VCaP (cell line): ENCODE results near the gene HCFC1.

Source experiments
- H3K27ac ChIP-seq: fragments of 450-650 bp; 2 replicates; pipeline ENCODE4 v1.5.1; 2017
- CTCF ChIP-seq: fragments of 450-650 bp; conservative IDR thresholded peaks from 2 replicates; pipeline ENCODE4 v1.5.1; 2017; ENCODE audit warnings: mild to moderate bottlenecking, moderate library complexity

HCFC1 gene

GRCh38 chrX:153974726-153975286 lies 3.2 kb upstream of the HCFC1 start:
- peak overlapping the region; percentile 98 for H3K27ac ChIP-seq
- TF ChIP-seq CTCF: no peak

- TF ChIP-seq CTCF: no peak
- peak overlapping the region; percentile 98 for H3K27ac ChIP-seq
Observed at GRCh38 chrX:153974003-153974725, 2.5 kb upstream of the HCFC1 start.

- TF ChIP-seq CTCF: no peak
- peak overlapping the region; percentile 98 for H3K27ac ChIP-seq
Observed at GRCh38 chrX:153973127-153974002, 1.7 kb upstream of the HCFC1 start.

- H3K27ac ChIP-seq: peak within 1 kb of the TSS; percentile 98
- no peak for TF ChIP-seq CTCF
Observed at GRCh38 chrX:153972368-153973126, 929 bp upstream of the HCFC1 start, which contains the start of gene TMEM187. TMEM187 (plus strand) TSS chrX:153972754; CDS start chrX:153982063, 9,309 bp downstream.

GRCh38 chrX:153971124-153971449 lies 531 bp downstream of the HCFC1 start:
- no peak for TF ChIP-seq CTCF
- peak overlapping the region; percentile 98 for H3K27ac ChIP-seq

GRCh38 chrX:153970357-153971123 lies 1.1 kb downstream of the HCFC1 start:
- TF ChIP-seq CTCF: no peak
- peak overlapping the region; percentile 98 for H3K27ac ChIP-seq
